Epithelial cell of proximal tubule (primary cell): ENCODE results near the gene CABP2. TPM values are rescaled to one million over a fixed set of nuclear protein-coding genes. Genes with fewer than 3 reads are reported as not detected.

ENCODE experiments used
- DNase-seq: peaks from one replicate; pipeline ENCODE4 v3.0.0-alpha.2; 2011; ENCODE audit warnings: low read depth
- H3K4me3 ChIP-seq: 2 replicates; pipeline ENCODE4 v1.5.1; 2011; ENCODE audit warnings: low read depth, mild to moderate bottlenecking, low read length
- total RNA-seq: library from RNA; depleted of rRNA; stranded (reverse); fragments of >200 nt; gene quantifications from 2 replicates; pipeline ENCODE4 v1.2.3, GENCODE V29; 2015
- TF ChIP-seq, protein P1 (sequence below): conservative IDR thresholded peaks from 2 replicates; pipeline ENCODE4 v1.5.1; 2012; ENCODE audit warnings: low read depth, mild to moderate bottlenecking, low read length

CABP2 gene
- total RNA-seq, 1 donor from 2014 or later: not detected

DNA sequence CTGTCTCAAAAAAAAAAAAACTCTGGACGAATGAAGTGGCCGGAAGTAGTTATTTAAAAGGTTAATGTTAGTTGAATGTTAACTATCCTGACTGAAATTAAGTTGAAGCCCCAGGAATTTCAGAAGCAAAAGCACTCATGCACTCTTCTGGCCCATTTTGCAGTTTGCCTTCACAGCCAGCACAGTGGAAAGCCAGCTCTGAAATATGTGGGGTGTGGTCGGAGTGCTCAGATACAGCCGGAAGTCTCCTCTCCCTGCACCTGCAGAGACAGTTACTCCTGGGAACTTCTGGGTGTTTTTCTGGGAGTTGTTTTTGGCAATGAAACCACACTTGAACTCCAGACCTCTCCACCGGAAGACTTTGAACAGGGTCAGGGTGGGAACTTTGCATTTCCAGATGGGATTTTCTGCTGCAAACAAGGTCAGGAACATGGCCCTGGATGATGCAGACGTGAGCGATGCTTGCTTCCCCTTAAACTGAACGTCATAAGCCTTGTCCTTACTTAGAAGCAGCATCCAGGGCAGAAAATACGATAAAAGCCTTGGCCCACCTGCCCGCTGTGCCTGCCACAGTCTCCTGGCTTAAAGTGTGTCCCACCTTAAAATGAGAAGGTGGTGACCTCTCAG lies 21.5 kb upstream of the CABP2 start:
- TF ChIP-seq, protein P1, sequence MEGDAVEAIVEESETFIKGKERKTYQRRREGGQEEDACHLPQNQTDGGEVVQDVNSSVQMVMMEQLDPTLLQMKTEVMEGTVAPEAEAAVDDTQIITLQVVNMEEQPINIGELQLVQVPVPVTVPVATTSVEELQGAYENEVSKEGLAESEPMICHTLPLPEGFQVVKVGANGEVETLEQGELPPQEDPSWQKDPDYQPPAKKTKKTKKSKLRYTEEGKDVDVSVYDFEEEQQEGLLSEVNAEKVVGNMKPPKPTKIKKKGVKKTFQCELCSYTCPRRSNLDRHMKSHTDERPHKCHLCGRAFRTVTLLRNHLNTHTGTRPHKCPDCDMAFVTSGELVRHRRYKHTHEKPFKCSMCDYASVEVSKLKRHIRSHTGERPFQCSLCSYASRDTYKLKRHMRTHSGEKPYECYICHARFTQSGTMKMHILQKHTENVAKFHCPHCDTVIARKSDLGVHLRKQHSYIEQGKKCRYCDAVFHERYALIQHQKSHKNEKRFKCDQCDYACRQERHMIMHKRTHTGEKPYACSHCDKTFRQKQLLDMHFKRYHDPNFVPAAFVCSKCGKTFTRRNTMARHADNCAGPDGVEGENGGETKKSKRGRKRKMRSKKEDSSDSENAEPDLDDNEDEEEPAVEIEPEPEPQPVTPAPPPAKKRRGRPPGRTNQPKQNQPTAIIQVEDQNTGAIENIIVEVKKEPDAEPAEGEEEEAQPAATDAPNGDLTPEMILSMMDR: no peak
- peak overlapping the region; percentile 5 for H3K4me3 ChIP-seq
- no peak for DNase-seq

DNA sequence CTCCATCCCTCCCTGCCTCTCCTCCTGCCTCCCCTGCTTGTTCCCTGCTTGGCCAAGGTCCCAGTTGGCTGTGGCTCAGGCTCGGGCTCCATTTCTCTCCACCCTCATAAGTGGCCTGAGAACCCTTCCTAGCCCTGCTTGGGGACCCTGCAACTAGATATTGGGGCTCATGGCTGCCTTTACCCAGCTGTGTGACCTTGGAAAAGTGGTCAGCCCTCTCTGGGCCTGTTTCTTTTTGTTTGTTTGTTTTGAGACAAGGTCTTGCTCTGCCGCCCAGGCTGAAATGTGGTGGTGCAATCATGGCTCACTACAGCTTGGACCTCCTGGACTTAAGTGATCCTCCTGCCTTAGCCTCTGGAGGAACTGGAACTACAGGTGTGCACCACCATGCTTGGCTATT lies 20.3 kb upstream of the CABP2 start:
- TF ChIP-seq, protein P1: no peak
- no peak for DNase-seq

DNA sequence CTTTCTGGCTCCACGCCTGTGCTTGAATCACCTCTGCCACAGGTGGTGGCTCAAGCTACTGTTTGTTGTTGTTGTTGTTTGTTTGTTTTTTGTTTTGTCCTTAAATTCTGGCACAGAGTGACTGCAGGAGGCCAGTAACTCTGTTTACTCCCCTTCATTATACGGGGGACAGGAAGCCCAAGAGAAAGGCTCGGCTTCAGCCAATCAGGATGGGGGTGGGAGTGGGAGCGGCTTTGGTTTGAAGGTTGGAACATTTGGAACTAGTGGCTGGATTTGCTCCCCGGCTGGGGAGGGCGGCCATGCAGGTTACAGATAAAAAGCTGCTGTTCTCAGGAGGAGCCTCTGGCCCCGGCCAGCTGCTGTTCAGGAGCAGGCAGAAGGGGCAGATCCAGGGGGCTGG lies 19.7 kb upstream of the CABP2 start:
- TF ChIP-seq, protein P1: no peak
- no peak overlapping the region for H3K4me3 ChIP-seq
- no peak for DNase-seq

More for the DNA sequence above, 20.3 kb upstream of the CABP2 start:
- H3K4me3 ChIP-seq: no peak overlapping the region

DNA sequence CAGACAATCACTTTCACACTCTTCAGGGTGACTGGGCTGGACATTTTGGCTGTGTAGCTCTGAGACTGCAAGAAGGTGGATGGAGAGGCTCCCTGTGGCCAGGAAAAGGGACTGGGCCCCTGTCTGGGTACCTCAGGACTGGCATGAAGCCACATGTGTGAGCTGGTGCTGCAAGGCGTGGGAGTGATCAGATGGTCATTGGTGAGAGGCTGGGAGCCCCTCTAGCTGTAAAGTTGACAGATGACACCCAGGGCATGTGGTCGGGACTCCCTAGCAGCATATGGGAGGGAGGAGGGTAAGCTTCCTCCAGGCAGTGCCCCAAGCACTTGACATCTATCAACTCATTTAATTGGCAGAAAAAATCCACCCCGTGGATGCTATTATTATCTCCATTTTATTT lies 18.9 kb upstream of the CABP2 start:
- H3K4me3 ChIP-seq: no peak overlapping the region
- TF ChIP-seq, protein P1: no peak
- no peak for DNase-seq

DNA sequence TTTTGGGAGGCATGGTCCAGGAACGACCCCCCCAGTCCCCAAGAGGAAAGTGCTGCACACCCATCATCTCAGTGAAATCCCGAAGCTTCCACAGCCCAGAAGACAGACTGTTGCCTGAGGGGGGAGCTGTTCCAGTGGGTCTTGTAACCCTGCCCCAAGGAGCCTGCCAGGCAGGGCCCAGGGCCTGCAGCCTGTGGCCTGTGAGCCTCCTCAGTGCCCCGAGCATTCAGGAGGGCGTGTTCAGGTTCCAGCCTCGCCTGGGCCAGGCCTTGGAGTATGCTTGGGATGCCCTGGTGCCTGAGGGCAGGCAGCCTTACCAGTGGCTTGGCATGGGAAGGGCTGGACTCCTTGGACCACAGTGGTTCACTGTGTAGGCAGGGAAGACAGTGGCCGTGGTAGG lies 18.0 kb upstream of the CABP2 start:
- DNase-seq: no peak
- TF ChIP-seq, protein P1: no peak
- H3K4me3 ChIP-seq: no peak overlapping the region

DNA sequence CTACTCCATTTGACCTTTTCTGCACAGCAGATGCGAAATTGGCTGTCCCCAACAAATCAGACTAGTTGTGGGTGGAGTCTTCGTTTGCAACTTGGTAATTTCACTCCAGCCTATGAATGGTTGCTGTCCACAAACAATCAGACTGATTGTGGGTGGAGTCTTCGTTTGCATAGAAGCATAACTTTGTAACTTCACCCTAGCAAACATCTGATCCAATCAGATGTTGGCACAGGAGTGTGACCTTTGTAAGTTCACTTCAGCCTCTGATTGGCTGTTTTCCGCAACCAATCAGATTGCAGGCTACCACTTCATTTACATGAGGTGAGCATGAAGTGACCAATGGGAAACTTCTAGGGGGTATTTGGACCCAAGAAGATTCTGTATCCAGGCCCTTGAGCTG lies 16.3 kb upstream of the CABP2 start:
- TF ChIP-seq, protein P1: no peak
- H3K4me3 ChIP-seq: no peak overlapping the region
- no peak for DNase-seq

DNA sequence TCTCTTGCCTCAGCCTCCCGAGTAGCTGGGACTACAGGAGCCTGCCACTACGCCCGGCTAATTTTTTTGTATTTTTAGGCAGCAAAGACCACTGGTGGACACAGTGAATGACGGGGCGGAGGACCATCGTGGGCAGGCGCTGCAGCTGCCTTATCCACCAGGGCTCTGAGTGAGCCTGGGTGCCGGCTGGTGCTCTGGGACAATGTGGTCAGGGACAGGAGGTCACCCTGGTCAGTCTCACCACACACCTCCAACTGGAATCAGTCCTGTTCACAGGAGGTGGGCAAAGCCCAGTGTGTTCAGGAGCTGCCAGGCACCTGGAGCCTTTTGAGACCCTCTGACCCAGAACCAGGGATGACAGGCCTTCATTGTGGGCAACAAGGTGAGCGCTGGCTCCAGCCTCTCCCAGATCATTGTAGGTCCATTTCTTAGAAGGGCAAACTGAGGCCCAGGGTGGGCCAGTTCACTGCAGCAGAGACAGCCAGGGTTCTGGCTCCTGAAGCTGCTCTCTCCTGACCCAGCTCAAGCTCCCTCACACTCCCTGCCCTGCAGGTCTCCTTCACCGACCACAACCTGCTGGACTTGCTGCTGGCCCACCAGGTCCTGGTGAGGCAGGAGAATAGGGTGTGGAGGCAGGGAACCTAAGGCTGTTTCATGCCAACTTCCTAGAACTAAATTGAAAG lies 15.7 kb upstream of the CABP2 start:
- TF ChIP-seq, protein P1: no peak
- no peak overlapping the region for H3K4me3 ChIP-seq
- DNase-seq: no peak
